ENCODE measurements around the gene CYP19A1.

The CYP19A1 gene

DNA sequence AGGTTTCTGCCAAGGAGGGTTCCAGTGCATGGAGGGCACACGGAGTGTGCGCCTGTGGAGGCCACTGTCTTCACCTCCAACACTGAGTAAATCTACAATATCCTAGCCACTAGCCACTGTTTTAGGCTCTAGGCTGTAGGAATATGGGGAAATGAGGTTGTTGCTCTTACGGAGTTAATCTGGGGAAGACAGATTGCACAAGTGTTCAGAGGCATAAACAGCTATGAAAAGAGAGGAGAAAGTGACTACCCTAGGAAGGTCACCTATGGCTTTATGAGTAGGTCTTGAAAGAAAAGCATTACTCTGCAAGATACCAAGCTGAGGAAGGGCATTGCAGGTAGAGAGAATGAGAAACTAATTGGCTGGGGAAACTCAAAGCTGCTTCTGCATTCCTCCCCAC, 85.7 kb downstream of the CYP19A1 start:
- H3K27me3 ChIP-seq: no peaks in the 10 kb centered on the region
- H3K4me2 ChIP-seq: no peak overlapping the region
- no peaks in the 10 kb centered on the region for H4K20me1 ChIP-seq
- no peak overlapping the region for H3K9ac ChIP-seq
- no peak for TF ChIP-seq Cebpa-rat (IDR thresholded peaks at IDR 0.05)
- no peaks in the 10 kb centered on the region for H3K9me3 ChIP-seq
- H3K27ac ChIP-seq: no peak overlapping the region
- no peaks in the 10 kb centered on the region for H3K36me3 ChIP-seq
- no peak overlapping the region for H3K4me3 ChIP-seq
- H3K4me1 ChIP-seq: no peaks in the 10 kb centered on the region

DNA sequence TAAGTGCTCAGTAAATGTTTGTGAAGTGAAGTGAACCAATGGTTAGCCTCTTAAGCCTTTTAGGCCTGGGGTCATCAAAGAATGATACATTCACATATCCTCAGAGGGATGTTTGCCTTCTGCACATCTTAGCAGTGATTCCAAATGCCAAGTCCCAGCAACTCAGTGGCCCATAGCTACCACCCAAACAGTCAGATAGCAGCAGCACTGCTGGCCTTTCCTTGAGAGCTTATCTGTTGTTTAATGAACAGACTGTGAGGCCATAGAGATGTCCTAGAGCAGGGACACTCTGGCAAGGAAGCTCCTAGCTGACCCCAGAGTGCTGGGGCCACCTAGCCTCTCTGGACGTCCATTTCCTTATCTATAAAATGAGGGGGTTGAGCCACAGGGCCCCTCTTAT, 86.8 kb downstream of the CYP19A1 start:
- Histone ChIP-seq H3K9me3 (no peaks in the 10 kb centered on the region), H3K27me3 (no peaks in the 10 kb centered on the region), H4K20me1 (no peaks in the 10 kb centered on the region), H3K27ac (no peak overlapping the region), H3K4me1 (0 out of 2 replicates have a peak, but pooled peaks cover under 1% of the 10 kb centered on the region), H3K4me3 (no peak overlapping the region), H3K36me3 (no peaks in the 10 kb centered on the region), H3K4me2 (no peak overlapping the region), H3K9ac (no peak overlapping the region)
- TF ChIP-seq Cebpa-rat (IDR thresholded peaks at IDR 0.05): no peak

DNA sequence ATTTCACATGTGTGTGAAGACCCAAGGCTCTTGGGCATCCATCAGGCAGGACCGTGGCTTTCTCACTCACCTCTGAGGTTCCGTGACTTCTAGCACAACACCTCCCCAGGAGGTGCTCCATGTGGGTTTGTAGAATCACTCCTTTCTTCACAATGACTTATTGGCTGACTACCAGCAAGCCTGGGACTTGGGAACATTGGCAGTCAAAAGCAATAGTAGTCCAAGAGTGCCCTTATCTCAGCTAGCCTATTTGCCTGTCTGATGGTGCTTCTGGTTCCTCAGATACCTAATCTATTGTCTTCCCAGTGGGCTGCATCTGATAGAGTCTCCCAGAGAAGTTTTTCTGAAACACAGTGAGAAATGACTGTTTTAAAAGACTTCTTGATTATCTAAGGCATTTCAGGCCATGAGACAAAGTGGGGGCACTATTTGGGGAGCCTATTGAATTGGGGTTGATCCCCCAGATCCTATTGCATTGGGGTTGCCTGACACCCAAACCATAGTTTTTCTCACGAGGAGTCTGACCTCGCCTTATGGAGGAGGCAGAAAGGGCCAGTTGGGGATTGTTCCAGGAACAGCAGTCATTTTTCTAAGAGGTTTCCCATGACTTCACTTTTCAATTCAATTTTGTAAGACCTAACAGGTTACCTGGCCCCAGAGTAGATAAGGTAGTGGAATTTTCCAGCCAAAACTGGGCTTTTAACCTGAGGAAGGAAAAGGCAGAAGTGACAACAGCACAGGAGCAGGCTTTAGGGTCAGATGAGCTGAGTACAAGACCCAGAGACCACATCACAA, 88.0 kb downstream of the CYP19A1 start:
- no peak for TF ChIP-seq Cebpa-rat (IDR thresholded peaks at IDR 0.05)
- H3K4me3 ChIP-seq: no peak overlapping the region
- no peaks in the 10 kb centered on the region for H3K36me3 ChIP-seq
- H3K4me2 ChIP-seq: no peak overlapping the region
- no peaks in the 10 kb centered on the region for H3K9me3 ChIP-seq
- no peaks in the 10 kb centered on the region for H4K20me1 ChIP-seq
- no peak overlapping the region for H3K9ac ChIP-seq
- peaks cover 10% of the 10 kb centered on the region; the same call in 1 of the 2 replicates for H3K4me1 ChIP-seq
- H3K27ac ChIP-seq: no peak overlapping the region
- no peaks in the 10 kb centered on the region for H3K27me3 ChIP-seq

DNA sequence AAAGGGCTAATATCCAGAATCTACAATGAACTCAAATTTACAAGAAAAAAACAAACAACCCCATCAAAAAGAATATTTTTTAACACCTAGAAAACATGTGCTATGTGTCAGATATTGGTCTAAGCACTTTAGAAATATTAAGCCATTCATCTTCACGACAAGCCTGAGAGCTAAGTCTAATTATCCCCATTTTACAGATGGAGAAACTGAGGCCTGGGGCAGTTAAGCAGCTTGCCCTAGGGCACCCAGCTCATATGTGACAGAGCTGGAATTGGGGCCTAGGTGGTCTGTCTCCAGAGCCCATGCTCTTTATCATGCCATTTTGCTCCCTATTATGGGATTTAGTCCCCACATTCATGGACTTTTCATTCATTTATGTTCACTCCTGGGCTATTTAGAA, 92.8 kb downstream of the CYP19A1 start:
- no peaks in the 10 kb centered on the region for H3K36me3 ChIP-seq
- no peak overlapping the region for H3K4me3 ChIP-seq
- no peaks in the 10 kb centered on the region for H4K20me1 ChIP-seq
- TF ChIP-seq Cebpa-rat (IDR thresholded peaks at IDR 0.05): no peak
- H3K27me3 ChIP-seq: no peaks in the 10 kb centered on the region
- no peak overlapping the region for H3K27ac ChIP-seq
- no peak overlapping the region for H3K9ac ChIP-seq
- no peak overlapping the region for H3K4me2 ChIP-seq
- no peaks in the 10 kb centered on the region for H3K9me3 ChIP-seq
- peaks cover 47% of the 10 kb centered on the region for H3K4me1 ChIP-seq

DNA sequence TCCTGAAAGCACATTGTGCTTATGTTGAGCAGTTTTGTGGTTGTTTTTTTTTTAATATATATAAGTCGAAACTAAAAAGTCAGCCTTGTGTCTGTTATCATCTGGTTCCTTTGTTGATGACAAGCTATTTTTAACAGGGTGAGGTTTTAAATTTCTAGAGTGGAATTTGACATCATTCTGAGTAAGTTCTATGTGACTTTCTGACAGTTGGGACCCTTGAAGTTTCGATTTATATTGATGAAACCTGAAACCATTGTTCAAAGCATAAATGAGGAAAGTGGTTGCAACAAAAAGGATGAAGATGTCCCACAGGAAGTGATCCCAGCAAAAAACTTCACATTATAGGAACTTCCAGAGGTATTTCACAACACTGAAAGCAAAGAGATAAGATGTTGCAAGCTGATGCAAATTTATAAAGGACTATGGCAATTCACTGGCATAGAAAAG, 94.0 kb downstream of the CYP19A1 start:
- Histone ChIP-seq H3K36me3 (no peaks in the 10 kb centered on the region), H3K9me3 (no peaks in the 10 kb centered on the region), H3K4me2 (peak overlapping the region; percentile 61), H3K27ac (peak overlapping the region; percentile 14; the same call in 1 of the 2 replicates), H3K27me3 (no peaks in the 10 kb centered on the region), H3K9ac (no peak overlapping the region; the same call in 1 of the 2 replicates), H3K4me3 (no peak overlapping the region; the same call in 1 of the 2 replicates), H4K20me1 (no peaks in the 10 kb centered on the region), H3K4me1 (peaks cover 58% of the 10 kb centered on the region)
- TF ChIP-seq Cebpa-rat (IDR thresholded peaks at IDR 0.05): no peak

DNA sequence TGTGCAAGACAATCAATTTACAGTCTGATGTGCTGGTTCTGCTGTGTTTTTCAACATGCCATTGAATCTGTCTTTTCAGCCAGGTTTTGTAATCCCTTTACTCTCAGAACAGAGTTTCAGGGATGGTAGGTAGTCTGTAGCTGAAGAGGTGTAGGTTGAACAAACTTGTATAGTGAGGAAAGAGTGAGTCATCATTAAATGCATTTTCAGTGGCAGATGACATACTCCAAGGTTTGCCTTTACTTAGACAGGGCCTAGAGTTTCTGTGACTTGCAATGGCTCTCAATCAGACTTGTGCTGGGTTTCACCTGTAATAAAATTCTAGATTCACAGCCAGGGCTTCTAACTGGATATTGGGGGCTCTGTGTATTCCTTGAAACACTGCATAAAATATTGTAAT, 94.6 kb downstream of the CYP19A1 start:
- Histone ChIP-seq H3K27ac (0 out of 2 replicates have a peak overlapping the region, but pooled peaks have one; percentile 18), H3K4me2 (peak overlapping the region; percentile 61), H3K4me3 (no peak overlapping the region), H4K20me1 (no peaks in the 10 kb centered on the region), H3K36me3 (no peaks in the 10 kb centered on the region), H3K9ac (no peak overlapping the region), H3K27me3 (no peaks in the 10 kb centered on the region), H3K4me1 (peaks cover 63% of the 10 kb centered on the region), H3K9me3 (no peaks in the 10 kb centered on the region)
- no peak for TF ChIP-seq Cebpa-rat (IDR thresholded peaks at IDR 0.05)

DNA sequence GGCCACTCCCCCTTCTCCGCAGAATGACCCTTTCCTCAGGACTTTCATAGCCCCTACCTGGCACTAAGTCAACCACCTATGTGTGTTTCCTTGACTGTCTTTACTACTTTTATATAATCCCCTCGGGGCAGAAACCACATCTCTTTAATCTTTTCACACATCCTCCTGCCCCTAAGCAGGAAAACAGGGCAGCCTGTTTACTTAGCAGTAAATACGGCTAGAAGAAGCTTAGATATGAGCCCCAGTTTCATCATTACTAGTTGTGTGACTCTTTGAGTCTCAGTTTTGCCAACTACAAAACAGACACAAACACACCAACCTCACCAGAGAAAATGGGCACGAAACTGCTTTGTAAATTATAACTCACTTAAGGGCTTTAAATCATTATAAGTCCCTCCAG, 98.3 kb downstream of the CYP19A1 start:
- Histone ChIP-seq H3K27ac (no peak overlapping the region), H3K9ac (peak overlapping the region; percentile 7; the same call in 1 of the 2 replicates), H3K4me1 (peaks cover 56% of the 10 kb centered on the region)

DNA sequence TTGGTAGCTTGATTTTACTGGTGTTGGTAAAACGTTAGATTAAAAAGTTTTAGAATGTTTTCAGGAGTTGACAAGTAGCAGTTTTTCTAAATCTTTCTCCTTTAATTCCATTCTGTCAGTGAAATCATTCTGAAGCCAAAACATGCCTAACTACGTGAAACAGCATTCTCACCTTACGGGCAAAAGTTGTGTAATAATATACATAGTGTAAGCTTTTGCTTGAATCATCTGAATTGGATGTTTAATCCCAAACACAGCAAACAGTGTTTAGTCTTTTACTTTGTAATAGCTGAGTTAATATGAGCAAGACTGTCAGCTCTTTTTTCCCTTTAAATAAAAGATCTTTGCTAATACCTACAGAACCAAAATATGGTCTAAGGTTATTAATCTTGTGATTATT, 100.6 kb downstream of the CYP19A1 start:
- H3K9me3 ChIP-seq: no peaks in the 10 kb centered on the region
- H3K9ac ChIP-seq: no peak overlapping the region
- no peaks in the 10 kb centered on the region for H3K36me3 ChIP-seq
- H3K4me1 ChIP-seq: peaks cover 49% of the 10 kb centered on the region
- H3K27me3 ChIP-seq: no peaks in the 10 kb centered on the region
- H3K27ac ChIP-seq: no peak overlapping the region
- H3K4me2 ChIP-seq: no peak overlapping the region
- no peaks in the 10 kb centered on the region for H4K20me1 ChIP-seq
- H3K4me3 ChIP-seq: no peak overlapping the region
- no peak for TF ChIP-seq Cebpa-rat (IDR thresholded peaks at IDR 0.05)

More for the DNA sequence above, 98.3 kb downstream of the CYP19A1 start:
- TF ChIP-seq Cebpa-rat (IDR thresholded peaks at IDR 0.05): no peak
- H3K4me3 ChIP-seq: no peak overlapping the region
- H3K4me2 ChIP-seq: peak overlapping the region; percentile 72
- no peaks in the 10 kb centered on the region for H3K27me3 ChIP-seq
- H4K20me1 ChIP-seq: no peaks in the 10 kb centered on the region
- no peaks in the 10 kb centered on the region for H3K36me3 ChIP-seq
- no peaks in the 10 kb centered on the region for H3K9me3 ChIP-seq

DNA sequence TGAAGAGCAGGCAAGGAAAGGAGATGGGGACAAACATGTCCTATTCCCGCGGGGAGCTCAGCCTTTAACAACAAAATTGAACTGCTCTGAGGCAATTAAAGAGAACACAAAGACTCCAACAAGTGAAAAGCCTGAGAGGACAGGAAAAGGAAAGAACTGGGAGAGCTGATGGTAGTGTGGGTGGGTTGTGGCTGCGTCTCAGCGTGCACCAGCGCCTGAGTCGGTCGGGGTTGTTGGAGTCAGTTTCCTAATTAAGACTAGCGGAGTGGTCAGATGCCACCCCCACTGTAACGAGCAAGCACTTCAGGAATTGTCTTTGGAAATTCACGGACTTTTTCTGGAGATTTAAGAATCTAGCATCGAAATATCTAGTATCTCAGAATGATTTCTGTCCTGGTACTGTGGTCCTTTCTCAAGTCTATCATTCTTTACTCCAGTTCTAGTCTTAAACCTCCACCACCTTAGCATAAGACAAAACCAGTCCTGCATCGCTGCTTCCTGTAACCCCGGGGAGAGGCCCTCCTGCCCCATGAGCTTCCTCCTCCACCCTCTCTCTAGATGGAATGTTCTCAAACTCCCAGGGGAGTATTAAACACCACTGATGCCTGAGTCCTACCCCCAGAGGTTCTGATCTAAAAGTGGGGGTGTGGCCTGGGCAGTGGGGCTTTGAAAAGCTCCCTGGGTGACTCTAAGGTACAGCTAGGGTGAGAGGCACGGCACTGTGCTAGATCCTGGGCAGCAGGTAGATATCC, 104.0 kb downstream of the CYP19A1 start:
- Histone ChIP-seq H4K20me1 (no peaks in the 10 kb centered on the region), H3K4me3 (peak overlapping the region; percentile 3; the same call in 1 of the 2 replicates), H3K36me3 (no peaks in the 10 kb centered on the region), H3K4me2 (peak overlapping the region; percentile 83), H3K9ac (0 out of 2 replicates have a peak overlapping the region, but pooled peaks have one; percentile 2), H3K9me3 (no peaks in the 10 kb centered on the region), H3K4me1 (peaks cover 24% of the 10 kb centered on the region), H3K27ac (no peak overlapping the region; the same call in 1 of the 2 replicates), H3K27me3 (no peaks in the 10 kb centered on the region)
- no peak for TF ChIP-seq Cebpa-rat (IDR thresholded peaks at IDR 0.05)

DNA sequence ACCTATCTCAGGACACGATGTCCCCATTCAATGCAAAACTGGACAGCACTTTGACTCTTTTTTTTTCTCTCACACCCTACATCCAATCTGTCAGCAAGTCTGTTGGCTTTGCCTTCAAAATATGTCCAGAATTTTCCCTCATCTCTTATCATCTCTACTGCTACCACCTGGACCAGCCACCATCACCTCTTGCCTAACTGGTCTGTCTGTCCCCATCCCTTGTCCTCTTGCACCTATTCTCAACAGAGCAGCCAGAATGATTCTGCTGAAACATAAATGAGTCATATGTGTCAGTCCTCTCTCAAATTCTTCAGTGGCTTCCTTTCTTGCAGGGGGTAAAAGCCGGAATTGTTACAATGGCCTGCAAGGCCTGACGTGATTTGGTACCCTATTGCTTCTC, 105.8 kb downstream of the CYP19A1 start:
- TF ChIP-seq Cebpa-rat (IDR thresholded peaks at IDR 0.05): no peak
- H4K20me1 ChIP-seq: no peaks in the 10 kb centered on the region
- H3K9me3 ChIP-seq: no peaks in the 10 kb centered on the region
- peaks cover 33% of the 10 kb centered on the region for H3K4me1 ChIP-seq
- no peak overlapping the region for H3K27ac ChIP-seq
- no peaks in the 10 kb centered on the region for H3K27me3 ChIP-seq
- H3K9ac ChIP-seq: no peak overlapping the region
- H3K4me2 ChIP-seq: no peak overlapping the region
- no peaks in the 10 kb centered on the region for H3K36me3 ChIP-seq
- no peak overlapping the region for H3K4me3 ChIP-seq

Data from BLaER1 (cell line).